ENCODE results near the gene MELTF.

DNA sequence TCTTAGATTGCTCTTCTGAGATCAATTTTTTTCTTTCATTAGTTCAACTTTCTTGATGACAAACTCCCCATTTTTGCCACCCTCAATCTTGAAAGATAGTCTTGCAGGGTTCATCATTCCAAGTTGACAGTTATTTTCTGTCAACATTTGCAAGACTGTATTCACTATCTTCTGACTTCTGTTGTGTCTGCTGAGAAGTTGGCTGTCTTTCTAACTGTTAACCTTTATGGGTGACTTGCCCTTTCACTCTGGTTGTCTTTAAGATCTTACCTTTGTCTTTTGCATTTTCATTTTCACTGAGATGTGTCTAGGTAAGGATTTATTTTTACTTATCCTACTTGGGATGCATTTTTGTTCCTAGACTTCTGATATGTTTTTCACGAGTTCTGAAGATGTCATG is 46.4 kb downstream of the MELTF start:
- TF ChIP-seq SUZ12 (IDR thresholded peaks at IDR 0.05) (no peak), SP1 (IDR thresholded peaks at IDR 0.05) (no peak), ZNF384 (IDR thresholded peaks at IDR 0.05) (no peak)
